Erythroblast (primary cell): Measurements from ENCODE around the gene LRRC74B.

Source experiments
- GATA1 ChIP-seq: IDR thresholded peaks from 2 replicates; pipeline ENCODE4 v1.6.1; 2011; ENCODE audit warnings: low read depth, mild to moderate bottlenecking, control low read depth, low read length, moderate library complexity
- POLR2A ChIP-seq: IDR thresholded peaks from 2 replicates; pipeline ENCODE4 v1.6.1; 2011; ENCODE audit warnings: mild to moderate bottlenecking, low read length

- no peak for TF ChIP-seq POLR2A
- no peak for TF ChIP-seq GATA1
These were observed 1.4 kb downstream of the LRRC74B start for GRCh38 chr22:21047035-21047661.
